ENCODE results near the gene ADARB2. TPM values are rescaled to one million over a fixed set of nuclear protein-coding genes. Genes with fewer than 3 reads are reported as not detected.
"Not testable (repeated sequence)": the region's sequence is repeated elsewhere in the genome, so short reads cannot be mapped to it uniquely, and the experiment has no call there.

ADARB2 gene
- total RNA-seq, 3 donors from 2014 or later, result 0.03 to 0.05 TPM; not detected in 1

DNA sequence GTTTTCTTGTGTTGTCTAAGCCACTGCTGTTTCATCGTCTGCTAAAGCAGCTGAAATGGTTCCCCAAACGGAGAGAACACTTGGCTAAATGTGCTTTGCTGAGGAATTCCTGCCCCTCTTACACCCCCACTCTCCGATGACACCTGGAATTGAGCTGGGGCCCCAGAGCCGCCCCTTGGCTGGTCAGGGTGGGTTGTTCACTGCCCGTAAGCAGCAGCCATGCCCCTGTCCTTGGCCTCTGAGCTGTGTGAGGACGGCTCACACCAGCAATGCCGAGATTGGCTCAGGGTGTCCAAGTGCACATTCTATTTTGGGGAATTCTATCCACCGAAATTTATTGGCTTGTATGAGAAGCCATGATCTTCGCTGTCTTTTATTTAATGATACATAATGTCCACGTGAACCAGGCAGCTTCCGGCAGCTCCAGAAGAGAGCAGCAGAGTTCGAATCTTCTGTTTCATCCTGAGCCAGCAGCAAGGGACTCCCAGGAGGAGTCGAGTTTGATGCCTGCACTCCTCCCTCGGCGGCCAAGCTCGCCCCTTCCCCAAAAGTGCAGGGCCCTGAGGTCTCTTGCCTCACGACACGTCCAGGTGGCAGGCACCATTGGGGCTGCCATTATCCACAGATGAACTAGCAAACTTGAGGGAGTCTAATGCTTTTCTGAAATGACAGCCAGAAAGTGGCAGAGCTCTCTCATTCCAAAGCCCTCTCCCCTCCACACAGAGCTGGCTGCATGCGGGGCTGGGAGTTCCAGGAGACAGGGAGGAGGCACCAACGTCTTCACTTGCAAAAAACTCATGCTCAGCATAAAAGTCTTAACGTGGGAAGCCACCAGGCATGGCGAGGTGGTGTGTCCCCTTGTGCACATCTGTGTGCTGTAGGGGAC lies 567.1 kb downstream of the ADARB2 start:
- no peak for ATAC-seq

DNA sequence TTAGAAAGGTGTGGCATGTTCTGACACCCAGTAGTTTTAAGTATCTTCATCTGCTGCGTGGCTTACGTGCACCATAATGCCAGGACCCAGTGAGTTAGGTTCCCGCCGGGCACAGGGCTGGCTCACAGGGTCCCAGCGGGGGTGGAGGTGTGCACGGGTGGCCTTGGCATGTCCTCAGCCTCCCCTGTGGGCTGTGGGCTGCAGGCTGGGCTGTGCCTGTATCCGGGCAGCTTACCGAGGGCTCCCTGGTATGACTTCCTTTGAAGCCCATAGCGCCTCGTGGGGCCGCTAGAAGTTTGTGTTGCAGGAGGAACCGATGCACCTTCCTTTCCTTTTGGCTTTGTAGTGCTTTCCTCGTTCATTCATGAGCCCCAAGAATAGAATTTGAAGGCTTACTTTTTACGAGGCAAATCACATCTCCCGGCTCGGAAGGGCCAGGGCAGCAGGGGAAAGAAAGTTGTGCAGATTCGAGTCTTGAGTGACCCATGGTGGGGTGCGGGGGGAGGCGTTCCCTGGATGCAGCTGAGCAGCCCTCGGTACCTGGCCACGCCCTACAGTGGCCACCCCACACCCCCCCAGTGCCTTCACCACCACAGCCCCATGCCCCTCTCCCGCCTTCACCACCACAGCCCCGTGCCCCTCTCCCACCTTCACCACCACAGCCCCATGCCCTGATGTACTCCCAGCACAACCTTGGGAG lies 568.0 kb downstream of the ADARB2 start:
- DNase-seq (no peak), ATAC-seq (no peak)
- no peak overlapping the region for H3K4me3 Mint-ChIP-seq
- H3K27me3 Mint-ChIP-seq (ENCODE audit: low read depth), result peaks cover 8% of the 10 kb centered on the region
- H3K9me3 Mint-ChIP-seq, result no peaks in the 10 kb centered on the region
- no peaks in the 10 kb centered on the region for H3K36me3 Mint-ChIP-seq (ENCODE audit: insufficient read depth)
- H3K4me1 Mint-ChIP-seq (ENCODE audit: low read depth), result no peaks in the 10 kb centered on the region

More for the DNA sequence above, 567.1 kb downstream of the ADARB2 start:
- Mint-ChIP-seq H3K36me3 (ENCODE audit: insufficient read depth) (no peaks in the 10 kb centered on the region), H3K27me3 (ENCODE audit: low read depth) (peaks cover 8% of the 10 kb centered on the region), H3K9me3 (no peaks in the 10 kb centered on the region), H3K4me3 (no peak overlapping the region), H3K4me1 (ENCODE audit: low read depth) (no peaks in the 10 kb centered on the region)
- DNase-seq, result no peak

DNA sequence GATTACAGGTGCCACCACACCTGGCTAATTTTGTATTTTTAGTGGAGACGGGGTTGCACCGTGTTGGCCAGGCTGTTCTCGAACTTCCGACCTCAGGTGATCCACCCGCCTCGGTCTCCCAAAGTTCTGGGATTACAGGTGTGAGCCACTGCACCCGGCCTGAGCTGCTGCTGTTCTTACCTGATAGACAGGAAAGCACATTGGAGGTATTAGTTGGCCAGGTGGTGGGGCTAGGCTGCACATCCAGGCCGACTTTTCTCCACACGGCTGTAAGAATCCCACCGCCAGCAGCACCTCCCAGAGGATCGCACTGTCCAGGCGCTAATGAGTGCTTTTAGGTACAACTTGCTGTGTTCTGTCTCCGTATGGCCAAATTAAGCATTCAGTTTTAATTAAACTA lies 568.6 kb downstream of the ADARB2 start:
- DNase-seq (no peak), ATAC-seq (no peak)
- Mint-ChIP-seq H3K27me3 (ENCODE audit: low read depth) (peaks cover 8% of the 10 kb centered on the region), H3K9me3 (no peaks in the 10 kb centered on the region), H3K36me3 (ENCODE audit: insufficient read depth) (no peaks in the 10 kb centered on the region), H3K4me1 (ENCODE audit: low read depth) (no peaks in the 10 kb centered on the region), H3K4me3 (no peak overlapping the region)

DNA sequence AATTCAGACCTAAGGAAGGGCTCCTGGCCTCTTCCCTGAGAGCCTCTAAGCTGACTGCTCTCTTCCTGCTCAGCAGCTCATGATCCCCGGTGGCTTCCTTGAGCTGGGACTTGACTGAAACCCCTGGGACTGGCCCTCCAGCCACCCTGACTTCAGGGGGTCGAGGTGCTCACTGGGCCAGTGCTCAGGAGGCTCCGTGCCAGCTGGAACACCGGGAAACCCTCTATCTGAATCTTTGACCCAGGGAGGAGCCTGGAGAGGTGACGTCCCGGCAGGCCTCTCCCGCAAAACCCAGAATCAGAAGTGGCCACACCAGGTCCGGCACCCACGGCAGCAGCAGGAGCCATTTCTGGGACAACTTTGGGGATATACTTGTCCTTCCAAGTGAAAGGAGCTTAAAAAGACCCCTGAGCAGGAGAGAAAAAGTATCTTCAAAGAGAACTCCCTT lies 570.5 kb downstream of the ADARB2 start:
- H3K9me3 Mint-ChIP-seq, result no peaks in the 10 kb centered on the region
- H3K4me1 Mint-ChIP-seq (ENCODE audit: low read depth), result no peaks in the 10 kb centered on the region
- DNase-seq (no peak), ATAC-seq (no peak)
- H3K27me3 Mint-ChIP-seq (ENCODE audit: low read depth), result peaks cover 8% of the 10 kb centered on the region
- no peaks in the 10 kb centered on the region for H3K36me3 Mint-ChIP-seq (ENCODE audit: insufficient read depth)
- H3K4me3 Mint-ChIP-seq, result no peak overlapping the region

DNA sequence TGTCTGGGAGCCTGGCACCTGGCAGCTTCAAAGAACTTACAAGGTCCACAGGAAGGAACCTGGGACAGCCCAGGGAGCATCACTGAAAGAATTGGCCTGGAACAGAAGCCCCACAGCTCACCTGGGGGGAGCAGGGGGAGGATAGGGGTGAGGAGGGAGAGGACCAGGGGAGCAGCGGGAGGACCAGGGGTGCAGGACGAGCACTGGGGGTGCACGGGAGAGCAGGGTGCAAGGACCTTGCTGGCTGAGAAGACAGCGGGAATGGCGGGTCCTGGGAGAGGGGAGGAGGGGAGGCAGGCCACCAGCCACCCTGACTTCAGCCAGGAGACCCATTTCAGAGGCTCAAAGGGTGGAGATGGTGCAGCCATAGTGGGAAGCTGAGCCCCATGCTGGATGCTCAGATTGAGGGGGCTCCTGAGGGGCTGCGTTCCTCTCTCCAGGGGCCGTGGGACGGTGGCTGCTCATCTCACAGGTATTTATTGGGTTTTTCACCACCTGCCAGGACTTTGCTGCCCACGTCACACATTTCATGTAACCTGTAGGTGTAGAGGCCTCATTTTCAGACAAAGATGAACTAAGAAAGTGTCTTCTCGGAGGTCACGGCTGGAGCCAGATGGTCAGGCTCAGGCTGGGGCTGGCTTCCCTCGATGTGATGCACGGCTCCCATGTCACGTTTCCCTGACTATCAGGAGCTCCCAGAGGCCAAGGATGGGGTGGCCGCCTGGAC lies 571.1 kb downstream of the ADARB2 start:
- H3K4me1 Mint-ChIP-seq (ENCODE audit: low read depth), result no peaks in the 10 kb centered on the region
- ATAC-seq (no peak), DNase-seq (no peak)
- H3K4me3 Mint-ChIP-seq, result no peak overlapping the region
- H3K36me3 Mint-ChIP-seq (ENCODE audit: insufficient read depth), result no peaks in the 10 kb centered on the region
- H3K9me3 Mint-ChIP-seq, result no peaks in the 10 kb centered on the region
- H3K27me3 Mint-ChIP-seq (ENCODE audit: low read depth), result peaks cover 8% of the 10 kb centered on the region

DNA sequence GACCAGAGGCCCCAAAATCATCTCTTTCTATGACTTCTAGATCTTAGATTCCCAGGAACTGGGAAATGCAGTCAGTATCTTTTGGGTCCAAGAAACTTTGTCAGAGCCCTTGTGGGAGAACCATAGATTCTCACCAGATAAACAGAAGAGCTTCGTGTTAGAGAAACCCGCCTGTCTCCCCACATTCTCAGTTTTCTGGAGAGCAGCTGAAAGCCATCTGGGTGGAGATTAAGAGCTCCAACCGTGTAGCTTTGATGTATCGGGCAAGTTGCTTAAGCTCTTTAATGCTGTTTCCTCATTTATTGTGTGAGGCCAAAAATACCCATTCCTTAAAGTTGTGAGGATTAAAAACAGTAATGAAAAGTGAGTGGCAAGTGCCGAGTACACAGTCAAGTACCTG lies 573.5 kb downstream of the ADARB2 start:
- no peak overlapping the region for H3K4me3 Mint-ChIP-seq
- H3K36me3 Mint-ChIP-seq (ENCODE audit: insufficient read depth), result no peaks in the 10 kb centered on the region
- DNase-seq (no peak), ATAC-seq (no peak)
- no peaks in the 10 kb centered on the region for H3K4me1 Mint-ChIP-seq (ENCODE audit: low read depth)
- H3K9me3 Mint-ChIP-seq, result no peaks in the 10 kb centered on the region
- H3K27me3 Mint-ChIP-seq (ENCODE audit: low read depth), result peaks cover 8% of the 10 kb centered on the region

DNA sequence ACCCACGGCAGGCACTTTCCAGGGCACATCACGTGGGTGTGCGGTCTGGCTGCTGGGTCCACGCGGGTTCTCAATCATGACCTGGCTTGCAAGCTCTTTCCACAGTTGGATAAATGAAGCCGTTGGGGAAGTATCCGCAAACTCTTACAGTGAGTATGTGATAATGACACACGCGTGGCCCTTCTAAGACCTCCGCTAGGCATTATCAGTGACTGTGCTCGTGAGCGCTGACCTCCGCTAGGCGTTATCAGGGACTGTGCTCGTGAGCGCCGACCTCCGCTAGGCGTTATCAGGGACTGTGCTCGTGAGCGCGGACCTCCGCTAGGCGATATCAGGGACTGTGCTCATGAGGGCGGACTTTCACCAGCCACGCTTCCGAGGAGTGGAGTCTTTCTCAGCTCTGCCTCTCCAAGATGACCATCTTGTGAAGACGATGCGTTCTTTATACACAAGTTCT lies 574.1 kb downstream of the ADARB2 start:
- no peak overlapping the region for H3K4me3 Mint-ChIP-seq
- H3K36me3 Mint-ChIP-seq (ENCODE audit: insufficient read depth), result no peaks in the 10 kb centered on the region
- H3K4me1 Mint-ChIP-seq (ENCODE audit: low read depth), result no peaks in the 10 kb centered on the region
- DNase-seq (no peak), ATAC-seq (no peak)
- H3K27me3 Mint-ChIP-seq (ENCODE audit: low read depth), result peaks cover 4% of the 10 kb centered on the region
- H3K9me3 Mint-ChIP-seq, result no peaks in the 10 kb centered on the region

DNA sequence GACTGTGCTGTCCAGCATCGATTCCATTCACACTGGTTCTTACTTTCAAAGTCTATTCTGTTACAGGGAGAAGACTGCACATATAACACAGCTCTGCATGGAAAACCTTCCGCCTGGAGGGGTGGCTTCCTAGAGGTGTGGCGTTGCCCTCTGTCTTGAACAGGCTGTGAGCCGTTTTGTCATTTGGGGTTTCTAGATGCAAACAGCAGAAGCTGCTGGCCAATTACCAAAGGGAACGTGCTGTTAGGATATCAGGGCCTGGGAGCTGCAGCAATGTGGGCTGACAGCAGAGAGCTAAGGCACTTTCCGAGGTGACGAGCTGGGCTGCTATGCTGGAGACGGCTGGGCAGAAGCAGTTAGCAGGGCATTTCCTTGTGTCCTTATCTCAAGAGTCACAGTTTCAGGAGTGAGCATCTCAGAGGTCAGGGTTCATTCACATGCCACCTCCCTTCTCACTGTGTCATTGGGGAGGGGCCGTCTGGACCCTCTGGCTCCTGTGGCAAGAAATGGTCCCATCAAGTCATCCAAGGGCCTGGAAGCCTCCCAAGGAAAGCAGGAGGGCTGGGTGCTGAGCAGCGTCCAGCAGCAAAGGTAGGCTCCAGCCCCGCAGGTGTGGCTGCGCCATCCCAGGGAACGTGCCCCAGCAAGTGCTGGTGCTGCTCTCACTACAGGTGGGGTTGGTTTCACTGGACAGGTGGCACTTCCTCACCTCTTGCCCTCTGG lies 574.7 kb downstream of the ADARB2 start:
- H3K4me1 Mint-ChIP-seq (ENCODE audit: low read depth), result no peaks in the 10 kb centered on the region
- H3K27me3 Mint-ChIP-seq (ENCODE audit: low read depth), result peaks cover 4% of the 10 kb centered on the region
- DNase-seq (no peak), ATAC-seq (no peak)
- no peaks in the 10 kb centered on the region for H3K9me3 Mint-ChIP-seq
- H3K4me3 Mint-ChIP-seq, result no peak overlapping the region
- H3K36me3 Mint-ChIP-seq (ENCODE audit: insufficient read depth), result no peaks in the 10 kb centered on the region

DNA sequence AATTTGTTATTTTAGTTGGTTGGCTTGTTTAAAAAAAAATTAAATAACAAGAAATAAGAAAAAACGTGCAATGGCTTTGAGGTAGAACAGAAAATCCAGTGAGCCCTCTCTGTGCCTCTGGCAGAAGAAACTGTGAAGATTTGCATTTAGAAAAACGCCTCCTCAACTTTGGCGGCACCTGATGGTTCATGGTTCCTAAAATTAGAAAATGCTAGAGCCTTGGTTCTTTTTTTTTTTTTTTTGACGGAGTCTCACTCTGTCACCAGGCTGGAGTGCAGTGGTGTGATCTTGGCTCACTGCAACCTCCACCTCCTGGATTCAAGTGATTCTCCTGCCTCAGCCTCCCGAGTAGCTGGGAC lies 576.0 kb downstream of the ADARB2 start:
- not testable (repeated sequence) for ATAC-seq; H3K4me3 Mint-ChIP-seq; H3K9me3 Mint-ChIP-seq; DNase-seq; H3K36me3 Mint-ChIP-seq (ENCODE audit: insufficient read depth); H3K27me3 Mint-ChIP-seq (ENCODE audit: low read depth); H3K4me1 Mint-ChIP-seq (ENCODE audit: low read depth)

DNA sequence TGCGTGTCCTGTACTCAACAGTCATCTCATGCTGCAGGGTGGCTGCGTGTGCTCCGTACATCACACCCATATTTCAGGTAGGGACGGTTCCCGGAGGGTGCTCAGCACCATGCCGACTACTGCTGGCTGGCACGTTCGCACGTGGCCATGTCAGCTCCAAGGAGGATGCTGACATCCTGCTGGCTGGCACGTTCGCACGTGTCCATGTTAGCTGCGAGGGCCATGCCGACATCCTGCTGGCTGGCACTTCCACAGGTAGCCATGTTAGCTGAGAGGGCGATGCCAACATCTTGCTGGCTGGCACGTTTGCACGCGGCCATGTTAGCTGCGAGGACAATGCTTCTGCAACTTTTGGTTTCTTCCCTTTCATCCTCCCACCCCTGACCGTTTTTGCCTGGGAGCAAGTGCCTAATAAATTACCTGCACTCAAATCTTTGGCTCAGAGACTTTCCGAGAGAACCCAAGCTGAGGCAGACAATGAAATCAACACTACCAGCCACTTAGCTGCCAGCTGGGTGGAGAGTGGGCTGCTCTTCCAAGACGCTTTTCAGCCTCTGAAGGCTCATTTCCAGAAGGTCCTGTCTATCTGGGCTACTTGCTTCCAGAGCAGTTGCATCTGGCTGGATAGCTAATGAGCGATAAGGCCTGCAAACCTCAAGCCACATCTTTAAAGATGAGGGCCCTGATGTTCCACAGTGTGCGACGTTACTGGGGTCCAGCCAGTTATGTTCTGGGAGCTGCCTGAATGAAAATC lies 576.6 kb downstream of the ADARB2 start:
- Mint-ChIP-seq H3K9me3 (no peaks in the 10 kb centered on the region), H3K27me3 (ENCODE audit: low read depth) (peaks cover 2% of the 10 kb centered on the region), H3K36me3 (ENCODE audit: insufficient read depth) (no peaks in the 10 kb centered on the region), H3K4me1 (ENCODE audit: low read depth) (no peaks in the 10 kb centered on the region), H3K4me3 (no peak overlapping the region)
- DNase-seq (no peak), ATAC-seq (no peak)

DNA sequence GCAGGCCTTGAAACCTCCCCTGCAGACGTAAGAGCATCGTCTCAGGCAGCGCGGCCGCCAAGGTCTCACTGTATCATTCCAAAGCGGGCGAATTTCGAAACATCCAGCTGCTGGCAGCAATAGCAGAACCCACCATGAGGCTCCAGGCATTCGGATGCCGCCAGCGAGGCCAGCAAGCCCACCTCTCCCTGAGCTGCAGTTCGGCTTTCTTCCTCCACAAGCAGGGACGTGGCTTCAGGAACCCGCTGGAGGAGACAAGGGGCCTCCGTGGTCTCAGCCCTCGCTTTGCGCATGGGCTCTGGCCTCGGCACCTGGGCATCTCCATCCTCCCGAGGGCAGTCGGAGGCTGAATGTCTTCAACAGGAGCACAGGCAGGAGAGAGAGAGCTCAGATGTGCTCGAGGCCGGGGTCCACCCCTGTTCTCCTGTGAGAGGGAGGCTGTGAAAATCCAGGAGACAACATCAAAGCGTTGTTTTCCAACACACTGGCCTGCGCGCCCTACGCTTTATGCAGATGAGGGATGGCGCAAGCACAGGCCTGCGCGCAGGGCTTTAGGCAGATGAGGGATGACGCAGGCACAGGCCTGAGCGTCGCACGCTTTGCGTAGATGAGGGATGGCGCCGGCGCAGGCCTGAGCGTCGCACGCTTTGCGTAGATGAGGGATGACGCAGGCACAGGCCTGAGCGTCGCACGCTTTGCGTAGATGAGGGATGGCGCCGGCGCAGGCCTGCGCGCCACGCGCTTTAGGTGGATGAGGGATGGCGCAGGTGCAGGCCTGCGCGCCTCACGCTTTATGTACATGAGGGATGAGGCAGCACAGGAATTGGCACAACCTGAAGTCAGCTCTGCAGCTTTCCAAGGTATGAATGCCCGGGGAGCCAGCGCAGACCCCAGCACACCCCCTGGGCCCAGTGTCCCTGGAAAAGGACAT lies 577.9 kb downstream of the ADARB2 start:
- ATAC-seq, result no peak
- Mint-ChIP-seq H3K36me3 (ENCODE audit: insufficient read depth) (no peaks in the 10 kb centered on the region), H3K4me1 (ENCODE audit: low read depth) (no peaks in the 10 kb centered on the region), H3K9me3 (no peaks in the 10 kb centered on the region), H3K27me3 (ENCODE audit: low read depth) (peaks cover 2% of the 10 kb centered on the region), H3K4me3 (no peak overlapping the region)
- DNase-seq, result no peak

DNA sequence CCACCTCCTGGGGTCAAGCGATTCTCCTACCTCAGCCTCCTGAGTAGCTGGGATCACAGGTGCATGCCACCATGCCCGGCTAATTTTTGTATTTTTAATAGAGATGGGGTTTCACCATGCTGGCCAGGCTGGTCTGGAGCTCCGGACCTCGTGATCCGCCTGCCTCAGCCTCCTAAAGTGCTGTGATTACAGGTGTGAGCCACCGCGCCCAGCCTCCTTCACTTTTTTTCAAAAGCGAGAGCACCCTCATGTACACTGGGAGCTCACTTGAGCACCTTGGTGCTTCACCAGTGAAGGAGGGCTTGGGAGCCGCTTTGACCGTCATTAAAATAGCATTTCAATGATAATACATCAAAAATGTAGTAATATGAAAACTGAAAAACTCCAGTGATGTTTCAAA lies 578.8 kb downstream of the ADARB2 start:
- not testable (repeated sequence) for ATAC-seq; H3K4me3 Mint-ChIP-seq; H3K27me3 Mint-ChIP-seq (ENCODE audit: low read depth); DNase-seq; H3K4me1 Mint-ChIP-seq (ENCODE audit: low read depth); H3K36me3 Mint-ChIP-seq (ENCODE audit: insufficient read depth); H3K9me3 Mint-ChIP-seq

DNA sequence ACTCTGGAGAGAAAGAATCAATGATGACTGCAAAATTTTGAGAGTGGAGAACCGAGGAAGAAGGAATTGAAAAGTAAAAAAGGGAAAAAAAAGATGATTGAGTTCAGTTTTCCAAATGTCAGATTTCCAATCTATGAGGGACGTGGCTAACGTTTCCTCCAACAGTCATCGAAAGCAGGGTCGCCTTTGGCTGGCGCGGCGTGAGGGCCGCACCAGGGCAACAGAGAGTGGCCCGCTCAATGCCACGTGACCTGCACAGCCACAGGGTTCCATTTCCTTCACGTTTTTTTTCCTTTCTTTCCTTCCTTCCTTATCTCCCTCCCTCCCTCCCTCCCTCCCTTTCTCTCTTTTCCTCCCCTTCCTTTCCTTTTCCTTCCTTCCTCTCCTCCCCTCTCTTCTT lies 579.3 kb downstream of the ADARB2 start:
- H3K9me3 Mint-ChIP-seq, result no peaks in the 10 kb centered on the region
- H3K4me1 Mint-ChIP-seq (ENCODE audit: low read depth), result no peaks in the 10 kb centered on the region
- no peak for ATAC-seq
- no peak overlapping the region for H3K4me3 Mint-ChIP-seq
- peaks cover 2% of the 10 kb centered on the region for H3K27me3 Mint-ChIP-seq (ENCODE audit: low read depth)
- DNase-seq, result no peak
- no peaks in the 10 kb centered on the region for H3K36me3 Mint-ChIP-seq (ENCODE audit: insufficient read depth)
